Upper lobe of left lung (tissue), 6 donors: ENCODE measurements around the gene SNU13. TPM values are rescaled to one million over a fixed set of nuclear protein-coding genes. Genes with fewer than 3 reads are reported as not detected.
"Not testable (repeated sequence)": the region's sequence is repeated elsewhere in the genome, so short reads cannot be mapped to it uniquely, and the experiment has no call there.

ENCODE experiments used
- ATAC-seq, 2 donors: fragments of 200-7000 bp; cut with Tn5 transposase; one replicate each; pipeline ENCODE4 v1.9.1; 2022; ENCODE audit warnings: mild to moderate bottlenecking in 2 of 2, moderate library complexity in 2 of 2; ENCODE audit not compliant: low FRiP score in 2 of 2
- DNase-seq, 2 donors: peaks; one replicate each; pipeline ENCODE4 v3.0.0-alpha.2; 2019 to 2020
- H3K27ac ChIP-seq, 4 donors: fragments of 200-600 bp; sonication (generic); one replicate each; pipeline ENCODE4 v1.5.1; 2016 to 2019
- H3K27me3 ChIP-seq, 4 donors: fragments of 200-600 bp; sonication (generic); one replicate each; pipeline ENCODE4 v1.5.1; 2017 to 2019
- H3K36me3 ChIP-seq, 4 donors: fragments of 200-600 bp; sonication (generic); one replicate each; pipeline ENCODE4 v1.5.1; 2016 to 2019
- H3K4me1 ChIP-seq, 4 donors: fragments of 200-600 bp; sonication (generic); one replicate each; pipeline ENCODE4 v1.5.1; 2018 to 2019
- H3K4me3 ChIP-seq, 4 donors: fragments of 200-600 bp; sonication (generic); one replicate each; pipeline ENCODE4 v1.5.1; 2017 to 2019; ENCODE audit warnings: mild to moderate bottlenecking in 2 of 4, moderate library complexity in 1 of 4
- H3K9me3 ChIP-seq, 4 donors: fragments of 200-600 bp; sonication (generic); one replicate each; pipeline ENCODE4 v1.5.1; 2018 to 2019
- CTCF ChIP-seq, 6 experiments: fragments of 450-650 bp in 4 of 6; fragments of 200-600 bp in 2 of 6; sonication (generic) in 2 of 6; IDR thresholded peaks; one replicate each; pipeline ENCODE4 v1.5.1; 2016 to 2019; ENCODE audit warnings: antibody characterized with exemption in 6 of 6
- EP300 ChIP-seq, 4 donors: sonication (generic); formaldehyde crosslinking; IDR thresholded peaks; one replicate each; pipeline ENCODE4 v1.5.1; 2017; ENCODE audit warnings: antibody characterized with exemption in 4 of 4, control low read depth in 2 of 4
- POLR2A ChIP-seq, 4 donors: fragments of 450-650 bp; IDR thresholded peaks; one replicate each; pipeline ENCODE4 v1.5.1; 2016 to 2017; ENCODE audit warnings: antibody characterized with exemption in 4 of 4, mild to moderate bottlenecking in 2 of 4
- POLR2AphosphoS5 ChIP-seq, 2 donors: sonication (generic); formaldehyde crosslinking; IDR thresholded peaks; one replicate each; pipeline ENCODE4 v1.5.1; 2017; ENCODE audit warnings: antibody characterized with exemption in 2 of 2
- WGBS, 2 donors: methylation state at CpG; one replicate each; pipeline ENCODE4 v1.1.5; 2017 to 2018; 5-methylcytosine and 5-hydroxymethylcytosine counted together
- total RNA-seq, 6 donors: library from RNA; depleted of rRNA in 4 of 6; stranded (reverse); fragments of >200 nt in 4 of 6; gene quantifications; one replicate each; pipeline versions ENCODE4 v1.1.0 to v1.2.1, GENCODE V29; 2016 to 2021
- donor health status: DM: no; HTN: no; CAD: no; lungs with moderate emphysema.
- donor health status: DM: no; HTN: yes; CAD: no; lungs with severe emphysema.

Gene SNU13
- 100 to 1,000 TPM in 3 of 6 donors, 10 to 100 TPM in 3; 40.9 to 124 (median 92.0) TPM for total RNA-seq

GRCh38 chr22:41688365-41689211 lies at the start of gene SNU13:
Gene SNU13 (minus strand): TSS chr22:41688867. CDS start chr22:41688796, 71 bp downstream.
- DNase-seq: peak; percentile 96
- H3K9me3 ChIP-seq: no peaks in the 10 kb centered on the region
- H3K27me3 ChIP-seq: no peaks in the 10 kb centered on the region
- ATAC-seq: peak; percentile 97 to 99
- H3K4me1 ChIP-seq: peaks cover 16 to 31% (median 19%) of the 10 kb centered on the region in 4 donors
- H3K36me3 ChIP-seq: peaks cover 0 to 4% (median 2%) of the 10 kb centered on the region in 4 donors
- peak in 2 of 4 donors; percentile 86 to 92 for TF ChIP-seq EP300 (IDR thresholded peaks at IDR 0.05)
- peak in 3 of 4 donors; percentile 73 to 91 (median 81) for TF ChIP-seq POLR2A (IDR thresholded peaks at IDR 0.05)
- peak; percentile 95 to 96 for TF ChIP-seq POLR2AphosphoS5 (IDR thresholded peaks at IDR 0.05)
- TF ChIP-seq CTCF (IDR thresholded peaks at IDR 0.05): peak in 4 of 6 experiments; percentile 24 to 48 (median 40)
- peak within 1 kb of the TSS; percentile 71 to 90 (median 86) for H3K4me3 ChIP-seq
- WGBS, 2 donors: 1% methylated on average over 37 to 48 of the region's 62 CpGs
- peak within 1 kb of the TSS; percentile 92 to 98 (median 98) for H3K27ac ChIP-seq

DNA sequence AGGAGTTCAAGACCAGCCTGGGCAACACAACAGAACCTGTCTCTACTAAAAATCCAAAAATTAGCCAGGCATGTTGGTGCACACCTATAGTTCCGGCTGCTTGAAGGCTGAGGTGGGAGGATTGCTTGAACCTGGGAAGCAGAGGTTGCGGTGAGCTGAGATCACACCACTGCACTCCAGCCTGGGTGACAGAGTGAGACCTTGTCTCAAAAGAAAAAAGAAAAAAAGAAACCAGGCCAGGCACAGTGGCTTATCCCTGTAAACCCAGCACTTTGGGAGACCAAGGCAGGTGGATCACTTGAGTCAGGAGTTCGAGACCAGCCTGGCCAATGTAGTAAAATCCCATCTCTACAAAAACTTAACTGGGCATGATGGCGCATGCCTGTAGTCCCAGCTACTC lies 44.6 kb upstream of the SNU13 start:
- DNase-seq, H3K36me3 ChIP-seq, H3K4me3 ChIP-seq, H3K27ac ChIP-seq, H3K9me3 ChIP-seq, H3K4me1 ChIP-seq, H3K27me3 ChIP-seq, ATAC-seq: not testable (repeated sequence)
- WGBS, 2 donors: 93 to 98% methylated on average over 4 of the region's 4 CpGs

DNA sequence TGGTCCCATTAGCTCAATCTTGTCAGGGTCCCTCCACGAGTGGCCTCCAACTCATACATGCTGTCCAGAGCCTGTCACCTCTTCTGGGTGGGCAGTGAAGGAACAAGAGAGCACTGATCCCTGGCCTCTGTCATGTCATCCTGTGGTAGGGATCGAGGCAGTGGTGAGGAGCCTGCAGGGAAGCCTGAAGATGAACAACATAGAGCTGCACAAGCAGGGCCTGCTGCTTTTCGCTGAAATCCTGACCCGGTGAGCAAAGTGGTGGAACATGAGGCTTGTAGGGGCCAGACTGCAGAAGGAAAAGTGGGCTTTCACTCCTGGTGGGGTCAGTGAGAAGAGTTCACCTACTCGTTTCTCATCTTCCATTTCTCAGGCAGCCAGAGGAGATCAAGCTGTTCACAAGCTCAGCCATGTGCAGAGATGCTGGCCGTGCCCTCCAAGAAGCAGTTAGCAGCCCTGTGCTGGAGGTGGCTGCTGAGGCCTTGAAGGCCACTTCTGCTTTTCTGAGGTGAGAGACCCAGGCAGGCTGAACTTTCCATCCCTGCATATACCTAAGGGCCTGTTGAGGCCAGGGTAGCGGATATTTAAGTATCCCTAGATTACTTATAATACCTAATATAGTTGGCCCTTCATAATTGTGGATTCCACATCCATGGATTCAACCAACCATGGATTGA lies 43.6 kb upstream of the SNU13 start:
- ATAC-seq: peak in 1 of 2 donors; percentile 13
- Histone ChIP-seq H3K9me3 (no peaks in the 10 kb centered on the region), H3K4me1 (no peaks in the 10 kb centered on the region), H3K4me3 (no peak overlapping the region), H3K27ac (no peak overlapping the region), H3K36me3 (no peaks in the 10 kb centered on the region), H3K27me3 (no peaks in the 10 kb centered on the region)
- DNase-seq: no peak
- WGBS, 2 donors: 91 to 94% methylated on average over 7 of the region's 7 CpGs
- TF ChIP-seq EP300 (IDR thresholded peaks at IDR 0.05): no peak
- no peak for TF ChIP-seq CTCF (IDR thresholded peaks at IDR 0.05)
- TF ChIP-seq POLR2A (IDR thresholded peaks at IDR 0.05): no peak
- no peak for TF ChIP-seq POLR2AphosphoS5 (IDR thresholded peaks at IDR 0.05)

DNA sequence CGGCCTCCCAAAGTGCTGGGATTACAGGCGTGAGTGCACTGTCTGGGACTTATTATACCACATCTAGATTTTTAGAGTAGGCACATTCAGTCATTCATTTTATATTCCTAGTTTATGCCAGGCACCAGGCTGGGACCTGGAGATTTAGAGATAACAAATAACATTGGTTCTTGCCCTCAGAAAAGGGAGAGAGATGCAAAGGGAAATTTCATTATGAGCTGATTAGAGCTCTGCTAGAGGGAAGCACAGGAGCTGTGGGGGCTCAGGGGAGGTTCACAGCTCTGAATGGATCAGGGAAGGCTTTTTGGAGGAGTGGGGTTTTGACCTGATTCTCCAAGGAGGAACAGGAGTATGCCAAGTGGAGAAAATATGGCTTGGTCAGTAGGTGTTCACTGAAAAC lies 42.9 kb upstream of the SNU13 start:
- no peaks in the 10 kb centered on the region for H3K9me3 ChIP-seq
- H3K4me1 ChIP-seq: no peaks in the 10 kb centered on the region
- DNase-seq: no peak
- no peak overlapping the region for H3K4me3 ChIP-seq
- 88 to 91% methylated on average over 2 of the region's 2 CpGs for WGBS, 2 donors
- H3K36me3 ChIP-seq: no peaks in the 10 kb centered on the region
- no peak overlapping the region for H3K27ac ChIP-seq
- no peak for ATAC-seq
- no peak for TF ChIP-seq POLR2AphosphoS5 (IDR thresholded peaks at IDR 0.05)
- no peak for TF ChIP-seq EP300 (IDR thresholded peaks at IDR 0.05)
- no peak for TF ChIP-seq CTCF (IDR thresholded peaks at IDR 0.05)
- TF ChIP-seq POLR2A (IDR thresholded peaks at IDR 0.05): no peak
- H3K27me3 ChIP-seq: no peaks in the 10 kb centered on the region

- Histone ChIP-seq H3K4me3 (no peak overlapping the region), H3K27me3 (no peaks in the 10 kb centered on the region), H3K36me3 (no peaks in the 10 kb centered on the region), H3K4me1 (no peaks in the 10 kb centered on the region), H3K9me3 (no peaks in the 10 kb centered on the region), H3K27ac (no peak overlapping the region)
- WGBS, 2 donors: 86 to 87% methylated on average over 9 of the region's 9 CpGs
- TF ChIP-seq EP300 (IDR thresholded peaks at IDR 0.05): no peak
- no peak for TF ChIP-seq POLR2A (IDR thresholded peaks at IDR 0.05)
- TF ChIP-seq CTCF (IDR thresholded peaks at IDR 0.05): no peak
- TF ChIP-seq POLR2AphosphoS5 (IDR thresholded peaks at IDR 0.05): no peak
- DNase-seq (no peak), ATAC-seq (no peak)
These were observed 36.9 kb upstream of the SNU13 start for GRCh38 chr22:41725510-41726110.
